H1 (cell line): ENCODE data around the gene GALNT7.

Experiments
- ATF2 ChIP-seq: IDR thresholded peaks from 2 replicates; pipeline ENCODE4 v1.6.1; 2012; ENCODE audit warnings: low read length, inconsistent platforms
- BACH1 ChIP-seq: IDR thresholded peaks from 2 replicates; pipeline ENCODE4 v1.6.1; 2012; ENCODE audit warnings: low read length, improper control_type of control experiment
- CTCF ChIP-seq, 3 experiments: IDR thresholded peaks; 1 replicate in 2 of 3; 2 replicates in 1 of 3; pipeline versions ENCODE4 v1.5.1 to v1.6.1; 2011; ENCODE audit warnings: low read length in 3 of 3, mild to moderate bottlenecking in 3 of 3, inconsistent platforms in 2 of 3, low read depth in 1 of 3, moderate library complexity in 1 of 3; ENCODE audit not compliant: insufficient read depth in 1 of 3; ENCODE audit errors: control extremely low read depth in 1 of 3
- FOSL1 ChIP-seq: IDR thresholded peaks from 2 replicates; pipeline ENCODE4 v1.6.1; 2011; ENCODE audit warnings: mild to moderate bottlenecking, low read depth, low read length, moderate library complexity; ENCODE audit not compliant: insufficient read depth
- JUND ChIP-seq: IDR thresholded peaks from 2 replicates; pipeline ENCODE4 v1.6.1; 2011; ENCODE audit warnings: mild to moderate bottlenecking, improper control_type of control experiment, low read length
- KDM5A ChIP-seq: fragments of 200-600 bp; IDR thresholded peaks from 2 replicates; pipeline ENCODE4 v1.7.1; 2012; ENCODE audit warnings: mild to moderate bottlenecking, low read length, inconsistent platforms, mixed read lengths
- NANOG ChIP-seq: IDR thresholded peaks from 2 replicates; pipeline ENCODE4 v1.6.1; 2011; ENCODE audit warnings: low read length, low read depth, mild to moderate bottlenecking, inconsistent platforms; ENCODE audit not compliant: insufficient read depth, poor library complexity, severe bottlenecking
- RAD21 ChIP-seq, 2 experiments: IDR thresholded peaks in 1 of 2; conservative IDR thresholded peaks in 1 of 2; 2 replicates each; pipeline ENCODE4 v1.6.1; 2011; ENCODE audit warnings: low read depth in 2 of 2, low read length in 2 of 2, improper control_type of control experiment in 1 of 2, inconsistent platforms in 1 of 2, mild to moderate bottlenecking in 1 of 2, moderate library complexity in 1 of 2
- RFX5 ChIP-seq: IDR thresholded peaks from 2 replicates; pipeline ENCODE4 v1.6.1; 2011; ENCODE audit warnings: low read depth, low read length, improper control_type of control experiment, borderline replicate concordance
- RXRA ChIP-seq: IDR thresholded peaks from 2 replicates; pipeline ENCODE4 v1.6.1; 2011; ENCODE audit warnings: low read depth, mild to moderate bottlenecking, low read length, moderate library complexity; ENCODE audit not compliant: insufficient read depth
- SIN3A ChIP-seq, 2 experiments: IDR thresholded peaks in 1 of 2; conservative IDR thresholded peaks in 1 of 2; 2 replicates each; pipeline ENCODE4 v1.6.1; 2011 to 2012; ENCODE audit warnings: low read length in 2 of 2, improper control_type of control experiment in 1 of 2, low read depth in 1 of 2, mild to moderate bottlenecking in 1 of 2
- TAF1 ChIP-seq: IDR thresholded peaks from 2 replicates; pipeline ENCODE4 v1.6.1; 2011; ENCODE audit warnings: mild to moderate bottlenecking, low read depth, low read length
- ZNF274 ChIP-seq: IDR thresholded peaks from 2 replicates; pipeline ENCODE4 v1.7.0; 2012; ENCODE audit warnings: low read length, borderline replicate concordance; ENCODE audit errors: extremely low read depth
- TF ChIP-seq, protein P1 (sequence below): IDR thresholded peaks from 2 replicates; pipeline ENCODE4 v1.6.1; 2011; ENCODE audit warnings: low read length, improper control_type of control experiment

- TF ChIP-seq ATF2 (no peak), CTCF (IDR thresholded peaks at IDR 0.05; ENCODE audit: control extremely low read depth in 1 of 3, insufficient read depth in 1 of 3, low read depth in 1 of 3, low read length in 3 of 3) (no peak), ZNF274 (no peak), TAF1 (no peak), RFX5 (no peak), JUND (no peak), SIN3A (conservative IDR thresholded peaks at IDR 0.05 in 1 of 2, IDR thresholded peaks at IDR 0.05 in 1 of 2; ENCODE audit: low read depth in 1 of 2, low read length in 2 of 2) (no peak), FOSL1 (no peak), RXRA (no peak), BACH1 (no peak), RAD21 (IDR thresholded peaks at IDR 0.05 in 1 of 2, conservative IDR thresholded peaks at IDR 0.05 in 1 of 2; ENCODE audit: low read depth in 2 of 2, low read length in 2 of 2) (no peak), NANOG (no peak), KDM5A (no peak)
- TF ChIP-seq, protein P1, sequence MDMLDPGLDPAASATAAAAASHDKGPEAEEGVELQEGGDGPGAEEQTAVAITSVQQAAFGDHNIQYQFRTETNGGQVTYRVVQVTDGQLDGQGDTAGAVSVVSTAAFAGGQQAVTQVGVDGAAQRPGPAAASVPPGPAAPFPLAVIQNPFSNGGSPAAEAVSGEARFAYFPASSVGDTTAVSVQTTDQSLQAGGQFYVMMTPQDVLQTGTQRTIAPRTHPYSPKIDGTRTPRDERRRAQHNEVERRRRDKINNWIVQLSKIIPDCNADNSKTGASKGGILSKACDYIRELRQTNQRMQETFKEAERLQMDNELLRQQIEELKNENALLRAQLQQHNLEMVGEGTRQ, result no peak
Measured at GRCh38 chr4:173185847-173186510, 17.4 kb downstream of the GALNT7 start.
